ENCODE data around the gene PSMD9.

GRCh38 chr12:121918679-121919038 lies 30.1 kb downstream of the PSMD9 start:
- no peak for TF ChIP-seq CTCF (IDR thresholded peaks at IDR 0.05)
- no peak for TF ChIP-seq POLR2A (IDR thresholded peaks at IDR 0.05)
